Glomerular endothelial cell (primary cell): ENCODE measurements around the gene RGP1. TPM values are rescaled to one million over a fixed set of nuclear protein-coding genes. Genes with fewer than 3 reads are reported as not detected.

ENCODE experiments used
- DNase-seq: peaks from one replicate; pipeline ENCODE4 v3.0.0-alpha.2; 2011; ENCODE audit warnings: low read depth, low spot score; ENCODE audit errors: extremely low read depth
- total RNA-seq: library from RNA; depleted of rRNA; stranded (reverse); fragments of >200 nt; gene quantifications from 2 replicates; pipeline ENCODE4 v1.2.3, GENCODE V29; 2015

The RGP1 gene
- total RNA-seq, 1 donor from 2014 or later: 22.9 TPM

DNA sequence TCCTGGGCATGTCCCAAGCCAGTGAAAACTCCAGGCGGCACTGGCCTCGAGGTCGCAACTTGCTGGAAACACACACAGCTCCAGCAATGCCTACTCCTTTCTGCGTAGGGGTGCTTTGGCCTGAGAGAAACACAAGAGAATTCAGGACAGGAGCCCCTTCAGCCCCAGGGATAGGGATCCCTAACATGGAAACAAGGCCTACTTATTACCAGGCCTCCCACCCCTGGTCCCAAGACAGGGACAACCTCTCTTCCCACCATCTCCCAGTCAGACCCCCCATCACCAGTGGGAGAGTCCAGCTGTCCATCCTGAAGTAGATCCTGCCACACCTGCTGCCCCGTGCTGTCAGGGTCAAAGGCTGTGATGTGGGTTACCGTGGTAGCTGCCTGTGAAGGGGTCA lies 8.8 kb upstream of the RGP1 start:
- no peak for DNase-seq

GRCh38 chr9:35741740-35742139 lies 7.3 kb upstream of the RGP1 start:
- DNase-seq: no peak

DNA sequence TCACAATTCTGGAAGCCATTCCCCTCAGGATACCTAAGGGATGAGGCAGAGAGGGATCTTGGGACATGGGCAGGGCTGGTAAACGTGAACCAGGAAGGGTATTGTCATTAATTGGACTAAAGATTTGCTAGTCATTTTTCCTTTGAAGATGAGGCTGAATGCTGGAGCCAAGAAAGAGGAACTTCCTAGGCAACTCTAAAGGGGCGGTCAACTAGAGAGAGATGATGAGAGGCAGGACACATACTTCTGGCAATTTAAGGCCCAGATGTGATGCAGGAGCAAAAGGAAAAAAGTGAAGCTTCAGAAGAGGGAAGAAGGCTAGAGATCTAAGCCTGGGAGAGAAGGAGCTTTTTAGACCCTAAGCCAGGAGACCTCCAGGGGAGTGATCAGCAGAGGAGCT lies 5.6 kb upstream of the RGP1 start:
- DNase-seq: no peak

DNA sequence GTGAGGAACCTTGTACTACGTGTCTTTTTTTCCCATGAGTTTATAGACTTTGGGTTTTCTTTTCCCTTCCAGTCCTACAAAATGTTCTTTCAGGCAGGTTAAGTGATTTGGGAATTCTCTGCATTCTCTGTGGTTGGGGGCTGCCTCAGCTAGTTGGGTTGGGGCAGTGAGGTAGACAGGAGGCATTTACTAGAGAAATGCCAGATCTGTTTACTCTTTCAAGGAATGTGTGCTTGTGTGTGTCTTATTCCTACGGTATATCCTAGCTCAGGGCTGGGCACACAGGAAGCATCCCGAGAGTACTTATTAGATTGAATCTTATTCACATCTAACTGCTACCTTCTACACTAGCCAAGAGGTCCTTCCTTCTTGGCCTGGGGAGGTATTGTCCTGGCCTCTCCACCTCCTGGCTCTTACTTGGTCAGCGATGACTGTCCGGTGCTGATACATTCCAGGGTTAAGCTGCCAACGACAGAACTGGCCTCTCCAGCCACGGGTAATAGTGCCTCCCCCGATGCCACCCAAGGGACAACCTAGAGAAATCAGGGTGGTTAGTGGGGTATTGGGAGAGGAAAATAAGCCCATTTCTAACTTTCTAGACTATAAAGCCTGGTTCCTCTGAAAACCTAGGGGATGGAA lies 5.1 kb upstream of the RGP1 start:
- DNase-seq: no peak

- DNase-seq: no peak
Measured at GRCh38 chr9:35745569-35745968, 3.5 kb upstream of the RGP1 start.

DNA sequence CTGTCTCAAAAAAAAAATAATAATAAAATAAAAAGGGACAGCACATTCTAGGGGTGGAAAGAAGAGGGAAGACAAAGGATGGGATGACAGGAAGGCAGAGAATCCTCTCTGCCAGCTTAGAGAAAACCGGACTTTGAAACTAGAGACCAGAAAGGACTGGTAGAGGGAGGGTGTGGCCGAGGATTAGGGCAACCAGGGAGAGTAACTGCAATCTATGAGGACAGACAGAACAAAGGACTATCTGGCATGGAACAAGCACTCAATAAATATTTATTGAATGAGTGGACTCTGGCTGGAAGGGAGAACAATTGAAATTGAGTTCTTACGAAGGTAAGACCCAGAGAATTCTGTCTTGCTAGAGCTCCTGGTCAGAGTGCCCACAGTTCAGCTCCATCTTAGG lies 2.5 kb upstream of the RGP1 start:
- DNase-seq: no peak

DNA sequence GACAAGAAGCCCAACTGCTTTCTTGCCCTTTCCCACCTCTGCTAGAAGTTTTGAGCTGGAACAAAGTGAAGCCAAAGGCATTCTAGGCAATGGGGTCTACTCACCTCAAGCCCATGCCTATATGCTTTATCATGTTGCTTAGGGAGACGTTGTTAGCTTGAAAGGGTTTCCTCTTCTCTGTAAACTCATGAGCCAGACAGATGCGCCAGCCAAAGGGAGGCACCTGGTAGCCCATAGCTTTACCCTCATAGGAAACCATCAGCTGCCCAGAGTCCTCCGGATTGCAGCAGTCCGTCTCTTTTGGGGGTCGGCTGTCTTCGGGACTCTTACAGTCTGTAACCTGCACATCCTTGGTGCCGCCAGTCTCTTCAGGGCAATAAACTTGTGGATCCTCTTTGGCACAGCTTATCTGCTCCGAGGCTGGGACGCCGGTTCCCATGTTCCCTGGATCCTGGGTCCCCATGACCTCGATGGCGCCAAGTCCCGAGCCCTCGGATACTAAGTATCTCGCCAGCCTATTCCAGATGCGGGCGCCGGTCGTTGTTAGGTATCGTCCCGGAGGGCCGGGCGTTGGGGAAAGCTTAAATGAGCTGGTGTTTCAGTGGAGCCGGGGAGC lies 737 bp upstream of the RGP1 start:
- DNase-seq: no peak

DNA sequence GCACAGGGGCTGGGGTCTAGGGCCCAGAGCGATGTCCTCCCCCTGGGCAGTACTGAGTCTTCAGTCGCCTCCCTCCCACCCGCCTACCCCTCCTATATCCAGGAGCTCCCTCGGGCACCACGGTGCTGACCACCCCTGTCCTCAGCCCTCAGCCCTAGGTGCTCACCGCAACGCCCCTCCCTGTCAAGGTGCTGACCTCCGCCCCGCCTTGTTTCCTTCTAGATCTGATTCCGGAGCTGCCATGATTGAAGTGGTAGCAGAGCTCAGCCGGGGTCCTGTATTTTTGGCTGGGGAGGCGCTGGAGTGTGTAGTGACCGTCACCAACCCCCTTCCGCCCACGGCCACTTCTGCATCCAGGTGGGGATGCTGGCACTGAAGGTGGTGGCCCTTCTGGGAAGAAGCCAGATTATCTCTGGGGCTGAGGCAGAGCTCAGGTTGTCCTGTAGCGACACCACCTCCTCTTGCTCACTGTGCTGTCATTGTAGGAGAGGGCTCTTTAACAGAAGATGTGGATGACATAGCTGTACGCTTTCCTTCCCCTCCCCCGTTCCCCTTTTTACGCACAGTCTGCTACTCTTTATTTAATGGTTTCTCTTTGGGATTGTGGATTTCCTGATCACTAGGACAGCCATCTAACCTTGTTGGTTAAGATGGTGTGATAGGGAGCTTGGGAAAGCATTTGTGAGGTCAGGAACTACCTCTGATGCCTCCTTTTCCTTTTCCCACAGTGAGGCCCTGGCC lies 598 bp downstream of the RGP1 start:
- DNase-seq: no peak

DNA sequence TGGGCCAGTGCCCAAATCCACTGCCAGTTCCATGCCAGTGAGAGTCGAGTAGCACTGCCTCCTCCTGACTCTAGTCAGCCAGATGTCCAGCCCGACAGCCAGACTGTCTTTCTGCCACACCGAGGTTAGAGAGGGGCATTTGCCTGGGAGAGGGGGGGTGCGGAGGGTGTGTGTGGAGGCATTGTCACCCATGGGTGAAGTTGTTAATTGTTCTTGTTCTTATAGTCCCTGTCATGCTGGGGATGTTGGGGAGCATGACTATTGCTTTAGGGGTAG lies 1.1 kb downstream of the RGP1 start:
- DNase-seq: no peak

- DNase-seq: no peak
Measured at GRCh38 chr9:35753466-35753865, 4.4 kb downstream of the RGP1 start.

- no peak for DNase-seq
Measured at GRCh38 chr9:35754264-35754663, 5.2 kb downstream of the RGP1 start, which contains the start of gene MSMP. TSS of gene MSMP (minus strand) at chr9:35754276. CDS start at chr9:35754129, 147 bp downstream.

DNA sequence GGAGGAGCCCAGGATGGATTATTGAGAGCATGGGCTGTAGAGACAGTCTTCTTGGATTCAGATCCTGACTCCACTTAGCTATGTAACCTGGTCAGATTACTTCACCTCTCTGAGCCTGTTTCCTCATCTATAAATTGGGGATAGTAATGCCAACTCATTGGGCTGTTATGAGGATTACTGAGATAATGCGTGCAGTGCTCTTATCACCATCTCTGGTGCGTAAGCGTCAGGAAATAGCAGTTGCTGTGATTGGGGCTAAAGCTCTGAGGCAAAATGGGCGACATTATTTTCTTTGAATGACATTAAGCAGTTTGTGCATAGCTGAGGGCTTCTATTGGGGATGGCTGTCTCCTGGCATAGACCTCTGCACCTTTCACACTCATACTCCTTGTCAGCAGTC lies 6.0 kb downstream of the RGP1 start:
- no peak for DNase-seq

GRCh38 chr9:35756275-35757225 lies 7.5 kb downstream of the RGP1 start:
- DNase-seq: no peak

DNA sequence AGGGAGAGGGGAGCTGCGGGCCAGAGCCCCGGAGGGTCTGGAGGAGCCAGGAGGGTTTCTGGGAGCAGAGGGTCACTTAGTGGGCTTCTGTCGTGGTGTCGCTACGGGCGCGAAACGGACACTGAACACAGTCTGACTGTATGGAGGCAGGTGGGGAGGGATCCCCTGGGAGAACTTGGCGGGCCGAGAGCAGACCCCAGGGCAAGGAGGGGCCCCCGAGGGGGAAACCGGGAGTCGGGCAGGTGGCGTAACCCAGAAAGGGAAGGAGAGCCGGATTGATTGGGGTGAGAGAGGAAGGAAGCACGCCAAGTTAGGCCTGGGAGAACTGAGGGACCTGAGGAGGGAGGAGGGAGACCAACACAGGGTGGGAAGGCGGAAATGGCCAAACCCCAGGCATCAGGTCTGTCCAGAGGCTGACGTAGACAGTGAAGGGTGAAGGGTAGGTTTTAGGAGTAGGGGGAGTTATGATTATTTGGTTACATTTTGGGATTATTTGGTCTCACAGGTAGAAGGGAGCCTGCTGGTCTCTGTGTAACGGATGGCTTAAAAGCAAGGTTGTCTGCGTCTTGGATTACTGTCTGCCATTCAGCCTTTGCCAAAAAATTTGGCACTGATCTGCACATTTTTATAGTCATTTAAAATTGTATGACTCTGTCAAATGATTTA lies 8.3 kb downstream of the RGP1 start:
- DNase-seq: no peak

- no peak for DNase-seq
Measured at GRCh38 chr9:35757892-35758275, 8.8 kb downstream of the RGP1 start.

- no peak for DNase-seq
Measured at GRCh38 chr9:35758475-35759050, 9.5 kb downstream of the RGP1 start.

DNA sequence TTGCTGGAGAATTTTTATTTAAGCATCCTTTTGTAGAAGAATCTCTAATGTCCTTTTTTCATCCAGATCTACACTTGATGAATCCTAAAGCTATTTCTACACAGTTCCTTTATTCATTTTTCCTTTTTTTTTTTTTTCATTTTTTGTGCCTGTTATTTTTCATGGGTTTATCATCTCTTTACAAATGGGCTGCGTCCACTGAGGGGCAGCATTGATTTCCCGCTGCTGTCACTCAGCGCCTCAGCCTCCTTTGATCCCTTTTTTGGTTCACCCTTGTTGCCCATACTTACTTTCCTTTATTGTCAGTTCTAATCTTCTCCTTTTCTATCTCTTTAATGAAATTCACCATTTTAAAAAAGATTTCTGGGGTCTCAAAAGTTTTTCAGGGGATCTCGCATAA lies 10.7 kb downstream of the RGP1 start:
- DNase-seq: no peak

DNA sequence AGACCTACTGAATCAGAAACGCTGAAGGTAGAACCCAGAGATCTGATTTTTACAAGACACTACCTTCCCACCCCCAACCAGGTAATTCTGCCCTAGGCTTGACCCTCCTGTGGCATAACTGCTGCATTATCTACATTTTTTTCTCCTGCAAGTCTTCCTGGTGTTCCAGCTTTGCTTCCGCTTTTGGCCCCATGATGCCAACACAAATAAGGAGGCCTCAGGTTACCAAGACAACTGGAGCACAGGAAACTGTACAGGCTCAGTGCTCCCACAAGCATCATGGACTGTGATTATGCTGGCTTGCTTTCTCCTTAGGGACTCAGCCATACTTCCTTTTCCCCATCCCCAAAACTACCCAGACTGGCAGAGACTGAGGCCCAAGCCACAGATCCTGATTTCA lies 11.6 kb downstream of the RGP1 start:
- peak; percentile 90 for DNase-seq

- no peak for DNase-seq
Measured at GRCh38 chr9:35763181-35763580, 14.1 kb downstream of the RGP1 start.

- DNase-seq: no peak
Measured at GRCh38 chr9:35763803-35764202, 14.7 kb downstream of the RGP1 start.
